IMR-90 (cell line): ENCODE data around the gene SLC9B2. TPM values are rescaled to one million over a fixed set of nuclear protein-coding genes. Genes with fewer than 3 reads are reported as not detected.
A peak's percentile ranks its signal among the peaks of the same experiment; 100 is the strongest.

Experiments
- ATAC-seq: fragments of 200-7000 bp; cut with Tn5 transposase; 2 replicates; pipeline ENCODE4 v1.9.1; 2020; ENCODE audit warnings: low read depth, mild to moderate bottlenecking, moderate library complexity
- BruUV-seq: library from RNA; stranded (reverse); fragments of 400-500 nt; replicated peaks from 2 replicates; lab custom pipeline; 2021; lab: Mats Ljungman, UMichigan
- CTCF ChIA-PET: fragments of 300-600 bp; formaldehyde crosslinking; extraction: SDS; loops from one replicate; lab custom pipeline; 2021; ENCODE audit warnings: antibody characterized with exemption; lab: Yijun Ruan, JAX
- POLR2A ChIA-PET: fragments of 300-600 bp; sonication (Branson Sonifier 250); formaldehyde crosslinking; loops from one replicate; lab custom pipeline; 2022; ENCODE audit warnings: antibody characterized with exemption; ENCODE audit not compliant: unreplicated experiment; lab: Charles Lee
- DNase-seq: peaks from one replicate; pipeline ENCODE4 v3.0.0; 2013
- H2AFZ ChIP-seq: replicated peaks from 2 replicates; pipeline ENCODE3; 2013; ENCODE audit warnings: low read length, mild to moderate bottlenecking; ENCODE audit not compliant: poor library complexity
- H2AK5ac ChIP-seq: 2 replicates; pipeline ENCODE4 v1.6.1; 2013; ENCODE audit warnings: low read depth, low read length, inconsistent platforms
- H2AK9ac ChIP-seq: replicated peaks from 2 replicates; pipeline ENCODE3; 2013; ENCODE audit warnings: mild to moderate bottlenecking, low read depth, low read length, moderate library complexity; ENCODE audit not compliant: poor library complexity
- H2BK120ac ChIP-seq: 2 replicates; pipeline ENCODE4 v1.6.1; 2013; ENCODE audit warnings: low read depth, low read length, inconsistent platforms
- H2BK15ac ChIP-seq: 3 replicates; pipeline ENCODE4 v1.6.1; 2013; ENCODE audit warnings: low read depth, low read length, inconsistent platforms
- H2BK20ac ChIP-seq: 2 replicates; pipeline ENCODE4 v1.6.1; 2013; ENCODE audit warnings: low read depth, mild to moderate bottlenecking, inconsistent platforms, low read length, moderate library complexity
- H2BK5ac ChIP-seq: 2 replicates; pipeline ENCODE4 v1.6.1; 2013; ENCODE audit warnings: mild to moderate bottlenecking, low read depth, low read length, inconsistent platforms; ENCODE audit not compliant: poor library complexity, severe bottlenecking
- H3K14ac ChIP-seq: replicated peaks from 2 replicates; pipeline ENCODE4 v1.6.1; 2013; ENCODE audit warnings: low read depth, low read length, inconsistent platforms
- H3K18ac ChIP-seq: 2 replicates; pipeline ENCODE4 v1.6.1; 2013; ENCODE audit warnings: low read depth, low read length, control low read depth
- H3K23ac ChIP-seq: 2 replicates; pipeline ENCODE4 v1.6.1; 2013; ENCODE audit warnings: low read depth, low read length, inconsistent platforms
- H3K27ac ChIP-seq: 2 replicates; pipeline ENCODE4 v1.5.1; 2013; ENCODE audit warnings: mild to moderate bottlenecking, control low read depth, low read length; ENCODE audit not compliant: insufficient read depth
- H3K27me3 ChIP-seq: 2 replicates; pipeline ENCODE4 v1.6.1; 2013; ENCODE audit warnings: low read length; ENCODE audit not compliant: control insufficient read depth, insufficient read depth
- H3K36me3 ChIP-seq: 2 replicates; pipeline ENCODE4 v1.6.1; 2013; ENCODE audit warnings: low read length, mixed read lengths; ENCODE audit not compliant: control insufficient read depth, insufficient read depth
- H3K4ac ChIP-seq: 2 replicates; pipeline ENCODE4 v1.6.1; 2013; ENCODE audit warnings: low read depth, low read length, inconsistent platforms
- H3K4me1 ChIP-seq: 2 replicates; pipeline ENCODE4 v1.6.1; 2013; ENCODE audit warnings: low read length, mixed read lengths; ENCODE audit not compliant: control insufficient read depth, insufficient read depth
- H3K4me2 ChIP-seq: 2 replicates; pipeline ENCODE4 v1.6.1; 2013; ENCODE audit warnings: low read depth, mild to moderate bottlenecking, control low read depth, low read length, moderate library complexity
- H3K4me3 ChIP-seq: 2 replicates; pipeline ENCODE4 v1.5.1; 2013; ENCODE audit warnings: low read depth, mild to moderate bottlenecking, control low read depth, low read length, moderate library complexity; ENCODE audit not compliant: insufficient read depth
- H3K56ac ChIP-seq: 2 replicates; pipeline ENCODE4 v1.6.1; 2013; ENCODE audit warnings: low read length, inconsistent platforms; ENCODE audit not compliant: insufficient read depth; ENCODE audit errors: extremely low read depth
- H3K79me1 ChIP-seq, 2 experiments: 2 replicates each; pipeline ENCODE4 v1.6.1; 2013; ENCODE audit warnings: low read length in 2 of 2, inconsistent platforms in 1 of 2, low read depth in 1 of 2
- H3K9ac ChIP-seq: 2 replicates; pipeline ENCODE4 v1.6.1; 2013; ENCODE audit warnings: low read depth, low read length, control low read depth
- H3K9me1 ChIP-seq: 2 replicates; pipeline ENCODE4 v1.6.1; 2013; ENCODE audit warnings: low read length, inconsistent platforms; ENCODE audit not compliant: insufficient read depth
- H3K9me3 ChIP-seq: 2 replicates; pipeline ENCODE4 v1.6.1; 2013; ENCODE audit warnings: low read length; ENCODE audit not compliant: control insufficient read depth, insufficient read depth
- H4K20me1 ChIP-seq: 2 replicates; pipeline ENCODE4 v1.6.1; 2013; ENCODE audit warnings: low read length, inconsistent platforms; ENCODE audit not compliant: insufficient read depth
- H4K5ac ChIP-seq: 2 replicates; pipeline ENCODE4 v1.6.1; 2013; ENCODE audit warnings: mild to moderate bottlenecking, low read depth, low read length, control low read depth
- H4K8ac ChIP-seq, 2 experiments: 2 replicates each; pipeline ENCODE4 v1.6.1; 2013; ENCODE audit warnings: low read depth in 2 of 2, low read length in 2 of 2, control low read depth in 1 of 2, inconsistent platforms in 1 of 2
- H4K91ac ChIP-seq: 2 replicates; pipeline ENCODE4 v1.6.1; 2013; ENCODE audit warnings: low read depth, low read length, inconsistent platforms; ENCODE audit not compliant: insufficient read depth
- BHLHE40 ChIP-seq: fragments of 150-350 bp; IDR thresholded peaks from 2 replicates; pipeline ENCODE4 v1.6.1; 2016; ENCODE audit warnings: mild to moderate bottlenecking, low read depth, low read length
- CHD1 ChIP-seq: IDR thresholded peaks from 2 replicates; pipeline ENCODE4 v1.6.1; 2012; ENCODE audit warnings: low read depth, low read length, improper control_type of control experiment
- ELK1 ChIP-seq: fragments of 150-350 bp; IDR thresholded peaks from 2 replicates; pipeline ENCODE4 v1.6.1; 2016; ENCODE audit warnings: low read depth, mild to moderate bottlenecking, low read length, moderate library complexity, borderline replicate concordance
- WGBS, 2 experiments: methylation state at CpG; one replicate each; pipeline versions ENCODE4 v1.1.5 to v1.1.7; 2013; ENCODE audit warnings: missing lambda C conversion rate in 2 of 2; ENCODE audit not compliant: insufficient read length in 1 of 2; ENCODE audit errors: extremely low coverage in 2 of 2; 5-methylcytosine and 5-hydroxymethylcytosine counted together
- dilution Hi-C: fragments of 300-500 bp; cut with HindIII; formaldehyde crosslinking; loops from one replicate; pipeline ENCODE4 v1.14.3; 2018; ENCODE audit warnings: low sequenced_read_pairs; ENCODE audit not compliant: unreplicated experiment
- in situ Hi-C: fragments of 300-500 bp; cut with MboI; formaldehyde crosslinking; loops from 3 replicates; pipeline ENCODE4 v1.14.3; 2019; ENCODE audit warnings: low sequenced_read_pairs, inconsistent platforms, mixed read lengths
- intact Hi-C: fragments of 100-400 bp; cut with micrococcal nuclease; formaldehyde crosslinking; loops from 2 replicates; pipeline ENCODE4 v1.10.0; 2022
- polyA plus RNA-seq, 3 experiments: library from polyadenylated mRNA; depleted of rRNA; stranded (reverse); fragments of >200 nt; gene quantifications; 2 replicates each; pipeline ENCODE4 v1.2.3, GENCODE V29; 2012; ENCODE audit warnings: low replicate concordance in 1 of 3
- total RNA-seq: library from RNA; depleted of rRNA; stranded (reverse); fragments of >200 nt; gene quantifications from 2 replicates; pipeline ENCODE4 v1.2.3, GENCODE V29; 2012

Gene SLC9B2
- total and polyA plus RNA-seq, 2 of the 4 experiments (the other 2 are of a cell fraction) = 5.7 to 9.0 TPM

DNA sequence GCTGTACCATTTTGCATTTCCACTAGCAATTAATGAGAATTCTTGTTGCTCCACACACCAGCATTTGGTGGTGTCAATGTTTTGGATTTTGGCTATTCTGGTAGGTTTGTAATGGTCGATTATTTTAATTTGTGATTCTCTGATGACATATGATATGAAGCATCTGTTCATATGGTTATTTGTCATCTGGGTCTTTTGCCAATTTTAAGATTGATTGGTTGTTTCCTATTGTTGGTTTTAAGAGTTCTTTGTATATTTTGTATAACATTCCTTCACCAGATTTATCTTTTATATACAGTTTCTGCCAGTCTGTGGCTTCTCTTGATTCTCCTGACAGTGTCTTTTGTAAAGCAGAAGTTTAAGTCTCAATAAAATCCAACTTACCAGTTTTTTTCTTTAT lies 41.6 kb upstream of the SLC9B2 start:
- Histone ChIP-seq H3K27me3 (no peaks in the 10 kb centered on the region), H2BK120ac (no peak overlapping the region), H2AFZ (no peak overlapping the region), H2AK5ac (no peak overlapping the region), H3K4me3 (no peak overlapping the region), H2BK5ac (no peak overlapping the region), H2AK9ac (no peak overlapping the region), H2BK20ac (0 out of 2 replicates have a peak overlapping the region, but pooled peaks have one; percentile 5), H4K91ac (no peak overlapping the region), H3K18ac (no peak overlapping the region), H3K4ac (no peak overlapping the region), H3K9me1 (no peaks in the 10 kb centered on the region), H3K4me1 (no peaks in the 10 kb centered on the region), H3K56ac (no peak overlapping the region), H4K20me1 (no peaks in the 10 kb centered on the region), H3K79me1 (no peaks in the 10 kb centered on the region), H4K8ac (no peak overlapping the region), H3K36me3 (no peaks in the 10 kb centered on the region), H3K9me3 (no peaks in the 10 kb centered on the region), H2BK15ac (no peak overlapping the region), H3K14ac (no peak overlapping the region), H3K27ac (no peak overlapping the region), H3K23ac (no peak overlapping the region), H3K9ac (no peak overlapping the region), H3K4me2 (no peak overlapping the region; the same call in 1 of the 2 replicates), H4K5ac (no peak overlapping the region)
- no TSS peak for BruUV-seq
- dilution Hi-C loops = no loop called here
- POLR2A ChIA-PET = no interaction called here
- no CpG with 5 or more reads among the region's 1 CpG for WGBS, 2 experiments
- intact Hi-C loops = no loop called here
- DNase-seq (peak; percentile 46), ATAC-seq (peak; percentile 42)
- in situ Hi-C loops = no loop called here
- no peak for TF ChIP-seq ELK1
- no peak for TF ChIP-seq BHLHE40
- no peak for TF ChIP-seq CHD1
- CTCF ChIA-PET = interaction anchor here (0.6 kb wide), 2 partner anchors 14 to 879 kb away, joined by 3 to 5 read pairs; no protein-coding TSS in a partner anchor
